Measurements from ENCODE around the gene CCNB1IP1. TPM values are rescaled to one million over a fixed set of nuclear protein-coding genes. Genes with fewer than 3 reads are reported as not detected.
"Not testable (repeated sequence)": the region's sequence is repeated elsewhere in the genome, so short reads cannot be mapped to it uniquely, and the experiment has no call there.

Gene CCNB1IP1
- total RNA-seq, 1 donor from 2014 or later = 68.8 TPM

GRCh38 chr14:20346713-20347112 is 13.6 kb upstream of the CCNB1IP1 start:
- no peak overlapping the region for H3K4me3 ChIP-seq (ENCODE audit: low read depth, low read length)
- TF ChIP-seq CTCF (conservative IDR thresholded peaks at IDR 0.05; ENCODE audit: low read depth, low read length) = no peak
- no peak for DNase-seq (ENCODE audit: low read depth)

- no peak for DNase-seq (ENCODE audit: low read depth)
- H3K4me3 ChIP-seq (ENCODE audit: low read depth, low read length) = no peak overlapping the region
- TF ChIP-seq CTCF (conservative IDR thresholded peaks at IDR 0.05; ENCODE audit: low read depth, low read length) = no peak
Measured at GRCh38 chr14:20345366-20345765, 12.3 kb upstream of the CCNB1IP1 start.

GRCh38 chr14:20343862-20344220 is 10.8 kb upstream of the CCNB1IP1 start:
- no peak for TF ChIP-seq CTCF (conservative IDR thresholded peaks at IDR 0.05; ENCODE audit: low read depth, low read length)
- H3K4me3 ChIP-seq (ENCODE audit: low read depth, low read length) = peak overlapping the region; percentile 69
- DNase-seq (ENCODE audit: low read depth) = no peak

GRCh38 chr14:20343092-20343861 is 10.2 kb upstream of the CCNB1IP1 start, which contains the start of gene PARP2:
PARP2 (plus strand) TSS chr14:20343635; CDS start chr14:20343642, 7 bp downstream.
- H3K4me3 ChIP-seq (ENCODE audit: low read depth, low read length) = peak within 1 kb of the TSS; percentile 77
- no peak for TF ChIP-seq CTCF (conservative IDR thresholded peaks at IDR 0.05; ENCODE audit: low read depth, low read length)
- peak; percentile 96 for DNase-seq (ENCODE audit: low read depth)

- H3K4me3 ChIP-seq (ENCODE audit: low read depth, low read length) = peak overlapping the region; percentile 77
- TF ChIP-seq CTCF (conservative IDR thresholded peaks at IDR 0.05; ENCODE audit: low read depth, low read length) = no peak
- DNase-seq (ENCODE audit: low read depth) = no peak
Measured at GRCh38 chr14:20341646-20342045, 8.6 kb upstream of the CCNB1IP1 start.

GRCh38 chr14:20341032-20341431 is 8.0 kb upstream of the CCNB1IP1 start:
- H3K4me3 ChIP-seq (ENCODE audit: low read depth, low read length); DNase-seq (ENCODE audit: low read depth): not testable (repeated sequence)

GRCh38 chr14:20334017-20334416 is 938 bp upstream of the CCNB1IP1 start:
- H3K4me3 ChIP-seq (ENCODE audit: low read depth, low read length) = no peak overlapping the region
- DNase-seq (ENCODE audit: low read depth) = no peak
- no peak for TF ChIP-seq CTCF (conservative IDR thresholded peaks at IDR 0.05; ENCODE audit: low read depth, low read length)
